Activated CD4-positive, alpha-beta T cell treated with anti-CD3 and anti-CD28 coated beads, Interleukin-2, Interleukin-4, amounts not matched to agents 100 ng/mL and 50 ng/mL, durations not matched to agents 16 hours and 8 hours (primary cell): ENCODE data around the gene TCF20.

Experiments
- DNase-seq: peaks from one replicate; pipeline ENCODE4 v3.0.0-alpha.2; 2020; ENCODE audit warnings: low spot score

Gene TCF20

DNA sequence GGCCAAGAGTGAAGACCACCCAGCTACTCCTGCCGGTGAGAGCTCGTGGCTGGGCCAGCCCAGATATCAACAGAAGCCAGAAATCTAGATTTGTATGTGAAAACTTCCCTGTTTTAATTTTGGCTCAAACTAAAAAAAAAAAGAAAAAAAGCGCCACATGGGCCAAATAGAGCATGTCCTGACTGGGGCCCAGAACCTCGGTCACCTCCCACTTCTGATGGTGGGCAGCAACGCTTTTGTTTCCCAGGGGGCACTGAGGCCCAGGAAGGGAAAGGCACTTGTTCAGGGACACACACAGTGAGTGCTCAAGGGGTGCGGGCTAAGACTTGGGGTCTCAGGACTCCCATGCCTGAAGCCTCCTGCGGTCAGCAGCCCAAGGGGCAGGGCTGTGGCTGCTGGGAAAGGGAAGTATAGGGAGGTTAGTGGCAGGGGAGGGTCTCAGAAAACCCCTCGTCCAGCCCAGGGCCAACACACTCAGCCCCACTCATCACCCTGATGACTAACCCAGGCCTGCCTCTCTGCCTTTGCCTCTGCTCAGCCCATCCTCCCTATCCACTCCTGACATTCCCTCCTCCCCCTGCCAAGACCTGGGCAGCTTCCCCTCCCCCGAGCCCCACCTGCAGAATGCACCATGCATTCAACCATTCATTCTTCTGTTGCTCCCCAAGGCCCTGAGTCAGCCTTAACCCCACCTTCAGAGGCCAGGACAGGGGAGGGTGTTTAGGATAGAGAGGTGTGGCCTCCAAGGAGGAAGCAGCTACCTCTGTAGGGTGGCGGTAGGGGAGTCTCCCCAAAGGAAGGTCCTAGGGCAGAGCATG, 30.0 kb upstream of the TCF20 start:
- DNase-seq, result peak; percentile 17

- peak; percentile 37 for DNase-seq
Observed at GRCh38 chr22:42299586-42300258, 29.3 kb upstream of the TCF20 start.

GRCh38 chr22:42298746-42299145, 28.3 kb upstream of the TCF20 start:
- DNase-seq, result no peak

GRCh38 chr22:42297778-42298177, 27.3 kb upstream of the TCF20 start:
- no peak for DNase-seq

- DNase-seq, result no peak
Observed at GRCh38 chr22:42296883-42297282, 26.4 kb upstream of the TCF20 start.

- no peak for DNase-seq
Observed at GRCh38 chr22:42296381-42296853, 26.0 kb upstream of the TCF20 start.

DNA sequence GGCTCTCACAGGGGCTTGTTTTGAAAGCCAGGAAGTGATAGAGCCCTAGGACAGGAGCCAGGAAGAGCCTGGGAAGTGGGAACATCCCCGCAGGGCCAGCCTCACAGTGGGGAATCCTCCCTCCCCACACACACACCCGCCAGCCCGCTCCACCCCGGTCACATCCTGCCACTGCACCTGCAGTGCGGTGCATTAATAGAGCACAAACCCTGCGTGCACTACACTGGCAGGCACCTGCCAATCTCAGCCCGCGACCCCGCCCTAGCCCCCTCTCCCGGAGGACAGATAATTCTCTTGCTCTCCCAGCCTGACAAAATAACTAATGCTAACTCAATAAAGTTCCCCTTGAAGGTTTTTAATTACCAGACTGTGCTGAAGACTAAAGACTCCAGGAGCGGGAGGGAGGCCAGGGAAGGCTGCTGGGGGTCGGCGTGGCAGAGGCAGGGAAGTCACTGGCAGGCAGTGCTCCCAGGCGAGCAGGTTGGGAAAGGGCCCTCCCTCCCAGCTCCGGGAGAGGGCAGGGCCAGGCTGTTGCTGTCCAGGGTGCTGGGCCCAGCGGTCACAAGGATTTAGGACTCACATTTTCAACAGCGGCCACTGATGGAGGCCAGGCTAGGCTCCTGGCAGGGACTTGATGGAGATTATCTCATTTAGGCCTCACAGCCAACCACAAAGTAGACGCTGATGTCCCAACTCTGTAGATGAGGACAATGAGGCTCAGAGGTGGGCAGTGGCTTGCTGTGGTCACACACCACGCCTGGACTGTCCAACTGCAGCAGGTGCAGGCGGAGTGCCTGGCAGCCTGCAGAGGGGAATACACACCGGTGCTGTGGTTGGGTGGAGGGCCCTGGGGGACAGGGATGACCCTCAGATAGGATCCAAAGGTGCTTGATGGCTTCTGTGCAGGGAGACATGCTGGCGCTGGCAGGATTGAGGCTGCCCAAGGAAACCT, 23.9 kb upstream of the TCF20 start:
- no peak for DNase-seq

GRCh38 chr22:42292732-42293520, 22.5 kb upstream of the TCF20 start:
- no peak for DNase-seq

- no peak for DNase-seq
Observed at GRCh38 chr22:42291287-42291686, 20.8 kb upstream of the TCF20 start.

DNA sequence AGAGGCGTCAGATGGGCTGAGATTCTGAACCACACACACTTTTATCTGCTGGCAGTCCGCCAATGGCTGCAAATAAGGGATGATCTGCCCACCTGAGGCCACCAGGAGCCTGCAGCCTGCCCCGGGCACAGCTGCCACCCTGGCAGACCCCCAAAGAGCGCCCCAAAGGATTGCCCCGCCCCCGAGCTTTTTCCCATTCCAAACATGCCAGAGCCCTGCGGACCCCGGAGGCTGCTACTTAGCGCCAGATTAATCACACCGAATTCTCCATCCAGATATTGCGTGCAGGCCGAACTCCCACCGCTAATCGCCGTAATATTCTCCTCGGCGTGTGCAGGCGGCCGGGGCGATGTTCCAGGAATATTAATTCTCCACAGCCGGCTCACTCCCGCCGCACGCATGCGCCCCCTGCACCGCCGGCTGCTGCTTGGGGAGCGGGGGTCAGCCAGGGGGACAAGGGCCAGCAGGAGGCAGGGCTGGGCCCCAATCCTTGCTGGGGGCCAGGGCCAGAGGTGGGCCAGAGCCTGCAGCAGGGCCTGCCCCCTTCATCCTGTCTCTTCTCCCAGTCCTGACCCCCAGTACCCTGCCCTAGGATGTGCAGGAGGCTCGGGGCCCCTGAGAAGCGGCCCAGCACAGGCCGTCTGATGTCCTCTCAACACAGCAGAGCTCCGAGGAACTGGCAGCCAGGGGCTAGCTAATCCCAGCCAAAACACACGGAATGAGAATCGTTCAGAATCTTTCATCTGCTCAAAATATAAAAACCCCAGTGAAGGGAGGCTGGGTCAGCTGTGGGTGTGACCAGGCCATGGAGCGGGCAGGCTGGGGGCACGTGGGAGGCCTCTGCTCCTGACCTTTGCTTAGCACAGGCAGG, 19.5 kb upstream of the TCF20 start:
- no peak for DNase-seq

DNA sequence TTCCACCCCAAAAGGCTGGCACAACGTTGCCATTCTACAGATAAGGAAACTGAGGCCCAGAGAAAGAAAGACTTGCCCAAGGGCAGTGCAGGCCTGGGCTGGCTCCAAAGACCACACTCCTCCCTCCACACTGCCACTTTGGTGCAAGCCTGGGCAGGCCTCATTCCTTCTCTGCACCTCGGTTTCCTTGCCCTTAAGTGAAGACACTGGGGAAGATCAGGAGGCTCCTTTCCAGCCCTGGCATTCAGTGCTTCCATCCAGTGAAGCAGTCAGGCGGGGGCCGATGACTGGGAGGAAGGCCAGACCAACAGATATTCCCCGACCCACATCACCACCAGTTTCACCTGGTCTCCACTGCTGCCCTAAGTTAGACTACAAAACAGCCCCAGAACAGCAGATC, 18.3 kb upstream of the TCF20 start:
- no peak for DNase-seq

- no peak for DNase-seq
Observed at GRCh38 chr22:42287174-42287890, 16.9 kb upstream of the TCF20 start.

DNA sequence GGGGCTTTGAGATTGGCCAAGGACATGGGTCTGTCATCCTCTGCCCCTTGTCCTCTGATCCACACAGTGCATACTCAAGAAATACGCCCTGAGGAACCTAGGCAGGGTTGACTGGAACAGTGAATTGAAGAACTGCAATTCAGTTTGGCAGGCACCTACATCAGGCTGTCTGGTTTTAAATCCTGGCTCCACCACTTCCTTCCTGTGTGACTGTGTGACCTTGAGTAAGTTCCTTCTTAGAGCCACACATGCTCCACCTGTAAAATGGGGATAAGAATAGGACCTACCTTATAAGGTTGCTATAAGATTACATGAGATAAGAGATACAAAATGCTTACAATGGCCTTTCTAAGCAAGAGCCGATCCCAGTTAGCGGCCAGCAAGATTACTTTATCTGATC, 15.8 kb upstream of the TCF20 start:
- DNase-seq, result peak; percentile 43

- no peak for DNase-seq
Observed at GRCh38 chr22:42285604-42286003, 15.2 kb upstream of the TCF20 start.

DNA sequence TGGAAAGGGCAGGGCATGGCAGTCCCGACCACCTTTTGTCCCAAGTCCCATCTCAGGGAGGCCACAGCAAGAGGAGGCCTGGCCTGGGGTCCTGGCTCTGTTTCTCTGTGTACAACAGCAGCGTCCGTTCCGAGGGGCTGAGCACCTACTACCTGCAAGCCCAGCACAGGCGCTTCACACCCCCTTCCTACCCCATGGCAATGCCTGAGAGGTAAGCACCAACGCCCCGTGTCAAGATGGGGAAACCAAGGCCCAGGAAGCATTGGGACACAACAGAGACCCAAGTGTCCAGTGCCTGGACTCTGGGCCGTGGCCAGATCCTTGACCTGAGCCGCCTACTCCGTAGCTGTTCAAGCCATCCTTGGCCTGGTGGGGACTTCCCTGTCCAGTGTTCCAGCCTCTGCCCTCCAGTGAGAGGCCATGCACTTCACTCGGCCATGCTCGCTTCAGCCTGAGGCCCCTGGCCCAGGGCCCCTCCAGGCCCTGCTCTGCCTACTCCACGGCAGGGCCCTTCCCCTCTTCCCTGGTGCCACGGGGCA, 14.3 kb upstream of the TCF20 start:
- DNase-seq, result no peak

GRCh38 chr22:42284202-42284591, 13.7 kb upstream of the TCF20 start:
- DNase-seq, result no peak

DNA sequence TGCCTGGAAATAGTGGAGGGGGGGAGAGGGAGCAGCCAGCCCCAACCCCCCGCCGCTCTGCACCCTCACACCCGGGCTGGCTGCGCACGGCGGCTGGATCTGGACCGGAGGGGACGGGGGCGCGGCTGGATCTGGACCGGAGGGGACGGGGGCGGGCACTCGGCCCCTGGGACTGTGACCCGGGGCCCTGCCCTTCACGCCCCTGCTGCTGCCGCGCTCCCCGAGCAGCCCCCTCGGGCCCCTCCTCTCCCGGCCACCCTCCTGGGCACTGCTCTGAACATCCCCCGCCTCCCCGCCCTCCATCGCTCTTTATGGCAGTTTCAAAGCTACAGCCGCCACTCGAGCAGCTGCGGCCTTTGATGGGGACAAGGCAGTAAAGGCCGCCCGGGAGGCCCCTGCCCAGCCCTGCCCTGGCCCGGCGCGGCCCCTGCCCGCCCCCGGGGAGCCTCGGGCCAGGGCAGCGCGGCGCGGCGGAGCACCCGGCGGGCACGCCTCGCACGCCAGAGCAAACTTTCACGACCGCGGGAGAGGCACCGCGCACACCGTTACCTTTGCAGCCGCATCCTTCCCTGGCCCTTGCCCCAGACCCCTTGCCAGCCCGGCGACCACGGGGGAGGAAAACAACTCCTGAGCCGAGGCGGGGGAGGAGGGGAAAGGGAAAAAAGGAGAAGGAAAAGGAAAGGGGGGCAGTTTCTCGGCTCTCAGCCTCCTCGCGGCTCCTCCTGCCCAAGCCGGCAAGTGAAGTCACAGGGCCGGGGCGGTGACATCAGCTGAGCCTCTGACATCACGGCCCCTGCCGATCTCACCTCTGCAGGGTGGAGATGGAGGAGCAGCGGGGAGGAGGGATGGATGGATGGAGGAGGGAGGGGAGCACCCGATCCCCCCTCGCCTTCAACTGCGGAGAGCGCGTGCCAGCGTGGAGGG, 13.1 kb upstream of the TCF20 start:
- no peak for DNase-seq

GRCh38 chr22:42282943-42283277, 12.5 kb upstream of the TCF20 start:
- no peak for DNase-seq
